Naive thymus-derived CD8-positive, alpha-beta T cell (primary cell): ENCODE results near the gene TTLL5. TPM values are rescaled to one million over a fixed set of nuclear protein-coding genes. Genes with fewer than 3 reads are reported as not detected.

Experiments used
- ATAC-seq, 2 donors: fragments of 150-1000 bp; cut with Tn5 transposase in 1 of 2; sonication (Bioruptor Pico), chemical (Tn5 transposase) in 1 of 2; 1 replicate in 1 of 2; 2 replicates in 1 of 2; pipeline ENCODE4 v1.10.0; 2021; ENCODE audit warnings: mild to moderate bottlenecking in 2 of 2, moderate library complexity in 2 of 2
- POLR2A ChIA-PET: fragments of 350-600 bp; sonication (Branson Sonifier 250); formaldehyde crosslinking; loops from one replicate; lab custom pipeline; 2021; ENCODE audit warnings: antibody characterized with exemption; lab: Charles Lee
- DNase-seq, 10 donors: peaks; one replicate each; pipeline versions ENCODE4 v3.0.0 to v3.0.0-alpha.2; 2020 to 2022
- H3K27ac Mint-ChIP-seq, 10 donors: one replicate each; pipeline ENCODE4 v1.8.0; 2020 to 2022; ENCODE audit warnings: mild to moderate bottlenecking in 10 of 10, mixed read lengths in 10 of 10, moderate library complexity in 4 of 10, inconsistent platforms in 1 of 10
- H3K27me3 Mint-ChIP-seq, 5 donors: one replicate each; pipeline ENCODE4 v1.8.0; 2021 to 2022; ENCODE audit warnings: mixed read lengths in 5 of 5
- H3K36me3 Mint-ChIP-seq, 3 donors: one replicate each; pipeline ENCODE4 v1.8.0; 2020 to 2022; ENCODE audit warnings: mixed read lengths in 3 of 3, mild to moderate bottlenecking in 2 of 3, inconsistent platforms in 1 of 3
- H3K4me1 Mint-ChIP-seq, 4 donors: one replicate each; pipeline ENCODE4 v1.8.0; 2021 to 2022; ENCODE audit warnings: mixed read lengths in 4 of 4
- H3K4me3 Mint-ChIP-seq, 10 donors: one replicate each; pipeline ENCODE4 v1.8.0; 2020 to 2022; ENCODE audit warnings: mild to moderate bottlenecking in 10 of 10, mixed read lengths in 10 of 10, moderate library complexity in 6 of 10, inconsistent platforms in 1 of 10
- H3K9me3 Mint-ChIP-seq, 9 donors: one replicate each; pipeline ENCODE4 v1.8.0; 2020 to 2022; ENCODE audit warnings: mixed read lengths in 9 of 9, mild to moderate bottlenecking in 3 of 9, inconsistent platforms in 1 of 9, moderate library complexity in 1 of 9
- polyA plus RNA-seq, 3 donors: library from polyadenylated mRNA; unstranded; fragments of 300-500 nt; fragmentation: Illumina TruSeq; gene quantifications; one replicate each; pipeline ENCODE4 v1.2.3, GENCODE V29; 2021
- total RNA-seq, 8 experiments: library from RNA in 2 of 8; stranded (reverse) in 2 of 8; gene quantifications; one replicate each; pipeline ENCODE4 v1.2.3 and lab custom pipeline; 2021 to 2026

TTLL5 gene
- total and polyA plus RNA-seq, 5 experiments from 2014 or later, result 5.9 to 19.2 (median 12.1) TPM

DNA sequence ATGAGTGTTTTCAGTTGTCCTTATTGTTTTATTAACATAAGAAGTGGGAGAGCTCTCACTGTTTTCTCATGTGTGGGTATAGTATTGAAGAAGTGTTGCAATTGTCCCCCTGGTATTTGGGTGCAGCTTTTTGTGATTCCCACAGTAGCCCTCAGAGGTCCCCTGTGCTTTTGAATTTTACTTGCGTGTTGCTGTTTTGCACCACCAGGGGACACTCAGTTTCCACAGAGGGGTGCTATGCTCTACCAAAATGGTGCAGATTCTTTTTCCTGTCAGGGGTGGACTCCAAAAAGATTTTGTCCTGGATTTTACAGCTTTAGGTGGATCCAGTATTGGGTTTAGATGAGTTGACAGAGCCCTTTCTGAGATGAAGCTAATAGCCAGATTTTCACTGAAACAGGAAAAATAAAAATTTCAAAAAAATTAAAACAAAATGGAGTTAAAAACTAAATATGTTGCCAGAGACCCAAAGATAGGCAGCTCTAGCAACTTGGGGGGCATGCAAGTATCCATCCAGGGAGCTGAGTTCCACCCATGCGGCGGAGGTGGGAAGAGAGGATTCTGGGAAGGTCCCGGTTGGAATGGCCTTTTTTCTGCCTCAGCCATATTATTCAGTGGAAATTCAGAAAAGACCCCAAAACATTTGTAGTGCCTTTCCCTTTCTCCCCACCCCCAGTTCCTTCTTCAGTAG is 50.2 kb downstream of the TTLL5 start:
- H3K27me3 Mint-ChIP-seq, result no peaks in the 10 kb centered on the region
- no peaks in the 10 kb centered on the region for H3K4me1 Mint-ChIP-seq
- H3K36me3 Mint-ChIP-seq, result peaks cover 0 to 27% (median 1%) of the 10 kb centered on the region in 3 donors
- H3K9me3 Mint-ChIP-seq, result no peaks in the 10 kb centered on the region
- POLR2A ChIA-PET, result no interaction called here
- H3K4me3 Mint-ChIP-seq, result no peak overlapping the region
- H3K27ac Mint-ChIP-seq, result no peak overlapping the region
- peak in 1 of 2 donors; percentile 38 for ATAC-seq
- DNase-seq, result peak in 4 of 10 donors; percentile 1 to 23 (median 11)

DNA sequence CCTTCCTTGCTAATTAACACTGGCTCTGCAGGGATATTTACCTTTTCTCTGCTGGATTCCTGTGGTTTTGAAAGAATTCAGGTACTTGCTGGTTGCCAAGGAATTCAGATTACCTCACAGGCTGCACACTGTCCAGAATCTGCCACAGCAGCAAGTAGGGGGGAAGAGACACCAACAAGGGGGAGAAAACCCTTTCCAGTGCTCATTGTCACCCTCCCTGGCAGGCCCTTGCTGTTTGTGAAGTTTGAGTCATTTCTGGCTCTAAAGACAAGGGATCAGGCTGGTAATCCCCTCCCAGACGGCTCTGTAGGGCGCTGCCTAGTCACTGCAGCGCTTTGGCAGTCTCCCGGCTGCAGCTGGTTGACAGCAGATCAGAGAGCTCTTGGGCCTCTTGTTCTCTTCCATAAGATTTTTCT is 50.8 kb downstream of the TTLL5 start:
- Mint-ChIP-seq H3K36me3 (peaks cover 0 to 28% (median 7%) of the 10 kb centered on the region in 3 donors), H3K9me3 (no peaks in the 10 kb centered on the region), H3K4me3 (no peak overlapping the region), H3K4me1 (no peaks in the 10 kb centered on the region), H3K27ac (no peak overlapping the region), H3K27me3 (no peaks in the 10 kb centered on the region)
- ATAC-seq (no peak), DNase-seq (no peak)
- POLR2A ChIA-PET, result no interaction called here

DNA sequence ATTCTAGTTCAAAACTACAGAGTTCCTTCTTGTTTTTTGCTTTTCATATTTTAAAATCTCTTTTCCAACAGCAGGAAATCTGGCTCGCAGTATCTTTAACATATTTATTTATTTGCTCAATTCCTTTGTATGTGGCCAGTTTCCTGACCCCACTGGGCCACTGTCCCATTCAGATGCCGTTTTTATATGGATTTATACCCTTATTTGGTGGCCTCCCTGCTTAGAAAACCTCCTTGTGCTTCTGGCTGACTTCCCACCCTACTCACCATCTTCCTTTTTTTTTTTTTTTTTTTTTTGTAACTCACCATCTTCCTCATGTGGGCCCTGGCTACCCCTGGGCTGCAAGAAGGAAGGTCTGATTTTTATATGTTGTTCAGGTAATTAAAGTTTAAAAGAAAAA is 53.9 kb downstream of the TTLL5 start:
- Mint-ChIP-seq H3K27me3 (no peaks in the 10 kb centered on the region), H3K4me1 (no peaks in the 10 kb centered on the region), H3K4me3 (no peak overlapping the region), H3K9me3 (no peaks in the 10 kb centered on the region), H3K27ac (no peak overlapping the region), H3K36me3 (peaks cover 0 to 46% (median 24%) of the 10 kb centered on the region in 3 donors)
- POLR2A ChIA-PET, result no interaction called here
- ATAC-seq, result no peak
- no peak for DNase-seq

DNA sequence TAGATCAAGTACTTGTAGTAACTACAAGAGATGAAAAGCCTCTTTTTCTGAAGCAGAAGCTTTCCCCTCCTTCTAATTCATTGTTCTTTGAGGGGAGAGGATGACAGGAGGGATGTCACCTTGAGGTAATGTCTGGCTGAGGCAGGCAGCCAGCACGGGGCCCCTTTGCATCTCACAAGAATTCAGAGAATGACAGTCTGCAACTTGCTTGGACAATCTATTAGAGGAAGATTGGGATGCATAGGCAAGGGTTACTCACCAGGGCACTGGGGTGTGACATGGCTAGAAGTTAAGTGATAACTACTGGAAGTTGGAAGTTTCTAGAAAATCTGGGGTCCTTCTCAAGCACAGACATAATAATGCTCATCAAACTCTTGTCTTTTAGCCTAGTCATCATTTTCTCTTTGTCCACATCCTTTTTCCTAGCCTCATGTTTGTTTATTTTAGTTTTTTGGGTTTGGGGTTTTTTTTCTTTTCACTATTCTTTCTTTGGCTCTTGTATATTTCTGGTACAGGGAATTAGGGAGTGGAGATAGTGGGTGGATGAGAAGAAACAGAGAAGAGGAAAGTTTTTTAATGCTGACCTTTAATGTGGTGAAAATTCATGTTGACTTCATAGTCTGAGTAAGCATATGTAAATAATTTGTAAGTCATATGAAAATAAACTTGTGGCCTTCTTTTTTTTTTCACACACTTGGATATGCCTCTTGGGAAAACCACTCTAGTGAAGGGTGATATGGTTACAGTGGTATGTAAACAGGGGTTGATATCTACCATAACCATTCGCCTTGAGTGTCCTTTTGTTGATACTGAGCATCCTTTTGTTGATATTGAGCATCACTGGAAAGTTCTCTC is 55.1 kb downstream of the TTLL5 start:
- Mint-ChIP-seq H3K36me3 (peaks cover 2 to 56% (median 30%) of the 10 kb centered on the region in 3 donors), H3K9me3 (no peaks in the 10 kb centered on the region), H3K27me3 (no peaks in the 10 kb centered on the region), H3K4me1 (no peaks in the 10 kb centered on the region), H3K27ac (no peak overlapping the region), H3K4me3 (no peak overlapping the region)
- no peak for ATAC-seq
- no peak for DNase-seq
- POLR2A ChIA-PET, result interaction anchor here (0.7 kb wide), 1 partner anchor 934 kb away, joined by 3 read pairs; no protein-coding TSS in a partner anchor

DNA sequence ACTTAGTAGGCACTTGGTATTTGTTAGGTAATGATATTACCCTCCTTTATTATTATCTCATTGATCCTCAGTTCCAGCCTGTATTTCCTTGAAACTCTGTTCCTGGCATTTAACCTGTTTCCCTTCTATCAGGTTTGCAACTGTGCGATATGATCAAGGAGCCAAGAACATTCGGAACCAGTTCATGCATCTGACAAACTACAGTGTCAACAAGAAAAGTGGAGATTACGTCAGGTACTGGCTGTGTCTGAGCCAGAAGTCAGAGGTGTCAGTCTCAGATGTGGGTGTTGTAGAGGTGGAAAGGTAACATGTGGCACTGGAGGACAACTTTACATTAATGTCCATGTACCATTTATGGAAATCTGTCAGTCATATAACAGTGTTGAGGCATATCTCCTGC is 56.7 kb downstream of the TTLL5 start:
- Mint-ChIP-seq H3K27ac (no peak overlapping the region), H3K4me3 (no peak overlapping the region), H3K27me3 (no peaks in the 10 kb centered on the region), H3K36me3 (peaks cover 9 to 61% (median 37%) of the 10 kb centered on the region in 3 donors), H3K4me1 (no peaks in the 10 kb centered on the region), H3K9me3 (no peaks in the 10 kb centered on the region)
- POLR2A ChIA-PET, result no interaction called here
- ATAC-seq (no peak), DNase-seq (no peak)

DNA sequence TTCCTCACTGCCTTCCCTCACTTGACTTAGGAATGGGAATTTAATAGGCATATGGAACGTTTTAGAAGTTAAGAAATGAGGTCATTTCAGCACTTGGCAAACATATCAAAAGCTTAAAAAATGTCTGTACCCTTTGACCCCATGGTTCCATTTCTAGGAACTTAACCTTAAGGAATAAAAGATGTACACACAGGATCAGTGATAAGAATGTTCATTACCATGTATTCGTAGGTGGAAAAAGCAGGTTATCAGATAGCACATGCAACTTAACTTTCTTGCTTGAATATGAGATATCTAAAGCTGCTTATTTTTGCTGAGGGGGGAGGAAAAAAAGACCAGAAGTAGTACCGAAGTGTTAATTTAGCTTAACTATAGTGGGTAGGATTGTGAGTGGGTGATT is 57.2 kb downstream of the TTLL5 start:
- H3K36me3 Mint-ChIP-seq, result peaks cover 12 to 66% (median 38%) of the 10 kb centered on the region in 3 donors
- DNase-seq (no peak), ATAC-seq (no peak)
- no peak overlapping the region for H3K27ac Mint-ChIP-seq
- H3K4me1 Mint-ChIP-seq, result no peaks in the 10 kb centered on the region
- no peaks in the 10 kb centered on the region for H3K9me3 Mint-ChIP-seq
- POLR2A ChIA-PET, result no interaction called here
- H3K4me3 Mint-ChIP-seq, result no peak overlapping the region
- H3K27me3 Mint-ChIP-seq, result no peaks in the 10 kb centered on the region

DNA sequence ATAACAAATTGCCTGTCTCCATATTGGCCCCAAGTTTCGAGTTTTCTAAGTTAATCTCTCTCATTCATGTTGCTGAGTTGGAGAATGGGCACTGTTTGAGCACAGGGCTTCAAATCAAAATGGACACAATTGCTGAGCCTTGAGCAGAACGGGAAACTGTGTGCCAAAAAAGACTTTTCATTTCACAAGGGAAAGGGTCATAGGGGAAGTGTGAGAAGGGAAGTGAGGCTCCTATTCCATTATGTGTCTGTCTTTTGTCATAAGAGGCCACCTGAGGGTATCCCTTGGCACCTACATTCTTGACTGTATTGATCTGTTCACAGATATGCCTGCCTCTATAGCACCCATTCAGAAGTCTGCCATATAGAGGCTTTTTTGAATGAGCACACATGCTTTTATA is 59.1 kb downstream of the TTLL5 start:
- DNase-seq (no peak), ATAC-seq (no peak)
- POLR2A ChIA-PET, result no interaction called here
- Mint-ChIP-seq H3K27me3 (no peaks in the 10 kb centered on the region), H3K4me1 (peaks cover 0 to 1% (median 0%) of the 10 kb centered on the region in 4 donors), H3K36me3 (peaks cover 12 to 80% (median 53%) of the 10 kb centered on the region in 3 donors), H3K4me3 (no peak overlapping the region), H3K9me3 (no peaks in the 10 kb centered on the region), H3K27ac (no peak overlapping the region)

DNA sequence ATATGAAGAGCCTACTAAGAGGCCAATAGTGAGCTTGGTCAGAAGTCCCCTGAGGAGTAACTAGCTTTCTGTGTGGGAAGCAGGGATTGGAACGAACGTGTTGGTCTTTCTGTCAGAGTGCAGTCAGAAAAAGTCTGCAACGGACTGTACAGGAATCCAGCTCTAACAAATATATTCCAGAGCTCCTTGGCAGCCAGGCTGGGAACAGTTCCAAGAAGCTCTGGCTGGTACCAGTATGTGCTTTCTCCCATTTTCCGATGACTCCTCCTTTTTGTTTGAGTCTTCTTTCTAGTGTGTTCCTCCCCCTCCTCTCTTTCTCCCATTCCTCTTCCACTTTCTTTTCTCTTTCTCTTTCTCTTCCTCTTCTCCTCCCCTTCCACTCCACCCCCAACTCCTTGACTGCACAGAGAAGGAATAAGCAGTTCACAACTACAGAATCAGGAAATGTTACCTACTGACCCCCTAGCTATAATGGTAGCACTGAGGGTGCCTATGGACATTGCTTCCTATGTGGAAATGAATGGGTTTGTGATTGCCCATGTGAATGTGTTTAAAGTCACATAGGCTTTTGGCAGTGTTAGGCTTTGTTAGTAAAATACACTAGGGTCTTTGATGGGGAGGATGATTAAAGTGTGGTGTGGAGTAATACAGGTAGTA is 59.9 kb downstream of the TTLL5 start:
- peaks cover 0 to 1% (median 0%) of the 10 kb centered on the region in 4 donors for H3K4me1 Mint-ChIP-seq
- H3K27me3 Mint-ChIP-seq, result no peaks in the 10 kb centered on the region
- no peak overlapping the region for H3K4me3 Mint-ChIP-seq
- DNase-seq, result no peak
- H3K27ac Mint-ChIP-seq, result no peak overlapping the region
- POLR2A ChIA-PET, result no interaction called here
- H3K36me3 Mint-ChIP-seq, result peaks cover 12 to 85% (median 61%) of the 10 kb centered on the region in 3 donors
- ATAC-seq, result no peak
- no peaks in the 10 kb centered on the region for H3K9me3 Mint-ChIP-seq

DNA sequence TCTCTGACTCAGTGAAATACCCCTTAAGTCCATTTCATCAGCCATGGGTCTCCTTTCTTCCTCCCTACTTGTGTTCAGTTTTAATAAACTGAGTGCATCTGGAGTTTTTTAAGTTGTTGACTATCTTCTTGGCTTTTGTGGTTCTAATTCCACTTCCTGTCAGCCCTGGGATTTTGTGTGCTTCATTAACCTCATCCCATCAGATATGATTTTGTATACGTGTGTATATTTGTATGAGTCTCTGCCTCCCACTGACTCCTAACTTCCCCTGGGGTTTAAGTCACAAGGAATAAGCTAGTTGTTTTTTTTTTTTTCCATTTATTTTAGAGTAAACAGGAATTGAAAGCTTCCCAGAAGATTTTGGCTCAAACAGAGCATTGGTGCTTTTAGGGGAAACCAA is 62.7 kb downstream of the TTLL5 start:
- ATAC-seq (no peak), DNase-seq (no peak)
- Mint-ChIP-seq H3K27me3 (no peaks in the 10 kb centered on the region), H3K4me1 (peaks cover 0 to 1% (median 0%) of the 10 kb centered on the region in 4 donors), H3K27ac (no peak overlapping the region), H3K36me3 (peaks cover 27 to 84% (median 67%) of the 10 kb centered on the region in 3 donors), H3K9me3 (peaks cover 0 to 10% (median 5%) of the 10 kb centered on the region in 9 donors), H3K4me3 (no peak overlapping the region)
- POLR2A ChIA-PET, result no interaction called here

DNA sequence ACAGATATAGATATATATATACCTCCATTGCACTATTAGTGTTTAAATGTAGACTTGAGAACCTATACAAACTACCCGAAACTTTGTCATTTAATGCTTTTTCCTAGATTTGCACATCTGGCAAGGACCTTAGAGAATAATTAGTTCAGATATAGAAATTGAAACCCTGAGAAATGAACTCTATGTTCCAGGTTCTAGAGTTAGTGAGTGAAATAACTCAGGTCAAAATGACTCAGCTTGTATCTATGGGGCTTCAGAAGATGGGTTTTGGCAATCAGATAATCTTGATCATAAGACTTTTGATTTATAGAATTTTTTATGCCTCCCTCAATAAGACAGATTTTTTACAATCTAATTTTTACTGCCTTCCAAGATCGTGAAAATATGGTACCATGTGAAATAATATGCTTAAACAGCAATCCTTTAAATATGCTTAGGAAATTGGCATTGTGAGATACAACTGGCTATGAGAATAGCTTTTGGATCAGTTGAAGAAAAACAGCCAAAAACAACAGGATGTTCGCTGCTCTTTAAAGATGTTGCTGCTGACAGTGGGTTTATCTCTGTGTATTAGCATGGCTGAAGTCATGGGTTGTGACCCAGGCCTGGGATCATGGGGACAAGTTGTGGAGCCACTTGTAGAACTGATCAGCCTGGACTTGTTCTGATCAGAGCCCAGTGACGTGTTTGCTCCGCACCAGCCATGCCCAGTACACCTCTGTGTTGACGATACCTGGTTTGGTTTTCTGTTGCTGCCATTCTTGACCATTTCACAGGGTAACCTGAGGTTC is 63.6 kb downstream of the TTLL5 start:
- POLR2A ChIA-PET, result no interaction called here
- ATAC-seq (no peak), DNase-seq (no peak)
- H3K36me3 Mint-ChIP-seq, result peaks cover 27 to 75% (median 59%) of the 10 kb centered on the region in 3 donors
- no peak overlapping the region for H3K27ac Mint-ChIP-seq
- H3K9me3 Mint-ChIP-seq, result peaks cover 0 to 10% (median 5%) of the 10 kb centered on the region in 9 donors
- no peak overlapping the region for H3K4me3 Mint-ChIP-seq
- no peaks in the 10 kb centered on the region for H3K27me3 Mint-ChIP-seq
- peaks cover 0 to 1% (median 0%) of the 10 kb centered on the region in 4 donors for H3K4me1 Mint-ChIP-seq

DNA sequence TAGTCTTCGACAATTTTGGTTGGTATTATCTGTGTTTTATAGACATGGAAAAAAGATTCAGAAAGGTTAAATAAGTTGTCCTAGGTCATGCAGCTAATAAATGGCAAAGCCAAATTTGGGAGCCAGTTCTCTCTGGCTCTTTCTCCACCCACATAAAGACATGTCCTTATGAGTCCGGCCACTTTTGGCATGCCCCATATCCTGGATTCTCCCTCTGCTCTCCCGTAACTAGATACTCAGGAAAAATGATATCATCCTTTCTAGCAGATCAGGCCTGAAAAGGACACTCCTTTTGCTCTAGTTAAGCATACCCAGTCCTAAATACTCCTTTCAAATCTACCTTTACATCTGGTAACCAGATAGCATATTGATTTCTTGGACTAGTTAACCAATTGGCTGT is 64.4 kb downstream of the TTLL5 start:
- peaks cover 27 to 66% (median 53%) of the 10 kb centered on the region in 3 donors for H3K36me3 Mint-ChIP-seq
- POLR2A ChIA-PET, result no interaction called here
- no peak overlapping the region for H3K27ac Mint-ChIP-seq
- no peak overlapping the region for H3K4me3 Mint-ChIP-seq
- no peaks in the 10 kb centered on the region for H3K27me3 Mint-ChIP-seq
- H3K9me3 Mint-ChIP-seq, result peaks cover 0 to 10% (median 5%) of the 10 kb centered on the region in 9 donors
- H3K4me1 Mint-ChIP-seq, result peaks cover 0 to 1% (median 0%) of the 10 kb centered on the region in 4 donors
- ATAC-seq, result no peak
- DNase-seq, result no peak

DNA sequence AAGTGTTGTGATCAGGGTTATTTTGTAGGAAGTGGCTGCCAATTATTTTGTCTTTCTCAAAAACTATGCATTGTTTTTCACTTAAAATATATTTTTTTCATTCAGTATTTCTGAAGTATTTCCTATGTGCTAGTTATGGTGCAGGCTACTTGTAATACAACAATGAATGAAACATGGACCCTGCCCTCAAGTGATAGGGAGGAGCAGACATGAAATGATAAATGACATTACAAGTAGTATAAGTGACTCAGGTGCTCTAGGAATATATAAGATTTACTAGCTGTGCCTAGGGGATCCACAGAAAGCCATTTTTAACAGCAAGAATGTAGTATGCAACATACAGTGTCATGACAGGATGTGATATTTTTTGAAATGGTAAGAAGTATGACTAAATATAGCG is 65.3 kb downstream of the TTLL5 start:
- POLR2A ChIA-PET, result no interaction called here
- no peak for ATAC-seq
- no peak overlapping the region for H3K27ac Mint-ChIP-seq

More for the DNA sequence above, 65.3 kb downstream of the TTLL5 start:
- Mint-ChIP-seq H3K27me3 (no peaks in the 10 kb centered on the region), H3K4me1 (peaks cover 0 to 1% (median 0%) of the 10 kb centered on the region in 4 donors), H3K36me3 (peaks cover 23 to 60% (median 54%) of the 10 kb centered on the region in 3 donors), H3K9me3 (peaks cover 0 to 10% (median 5%) of the 10 kb centered on the region in 9 donors), H3K4me3 (no peak overlapping the region)
- no peak for DNase-seq
